GM23248 (cell line): Measurements from ENCODE around the gene CXCL5. TPM values are rescaled to one million over a fixed set of nuclear protein-coding genes. Genes with fewer than 3 reads are reported as not detected.

Experiments used
- DNase-seq: peaks from one replicate; pipeline ENCODE4 v3.0.0-alpha.2; 2015
- H2AFZ ChIP-seq: fragments of 200-600 bp; sonication (generic); 2 replicates; pipeline ENCODE4 v1.6.1; 2016; ENCODE audit warnings: antibody characterized with exemption
- H3F3A ChIP-seq: fragments of 200-600 bp; sonication (generic); 2 replicates; pipeline ENCODE4 v1.6.1; 2016; ENCODE audit warnings: mild to moderate bottlenecking, antibody characterized with exemption, mixed run types; ENCODE audit not compliant: insufficient read depth
- H3K27ac ChIP-seq: fragments of 200-600 bp; sonication (generic); 2 replicates; pipeline ENCODE4 v1.5.1; 2016; ENCODE audit warnings: mild to moderate bottlenecking
- H3K27me3 ChIP-seq: fragments of 200-600 bp; sonication (generic); replicated peaks from 2 replicates; pipeline ENCODE4 v1.6.1; 2016; ENCODE audit warnings: mild to moderate bottlenecking; ENCODE audit not compliant: insufficient read depth
- H3K36me3 ChIP-seq: fragments of 200-600 bp; sonication (generic); 2 replicates; pipeline ENCODE4 v1.6.1; 2016; ENCODE audit warnings: low read depth, mild to moderate bottlenecking
- H3K4me1 ChIP-seq: fragments of 200-600 bp; sonication (generic); 2 replicates; pipeline ENCODE4 v1.6.1; 2016; ENCODE audit warnings: mild to moderate bottlenecking; ENCODE audit not compliant: insufficient read depth
- H3K4me2 ChIP-seq: fragments of 200-600 bp; sonication (generic); one replicate; pipeline ENCODE4 v1.6.1; 2016; ENCODE audit warnings: mild to moderate bottlenecking; ENCODE audit not compliant: unreplicated experiment
- H3K4me3 ChIP-seq: fragments of 200-600 bp; sonication (generic); 2 replicates; pipeline ENCODE4 v1.5.1; 2016; ENCODE audit warnings: mild to moderate bottlenecking
- H3K79me2 ChIP-seq: fragments of 200-600 bp; sonication (generic); 2 replicates; pipeline ENCODE4 v1.6.1; 2016; ENCODE audit warnings: mild to moderate bottlenecking; ENCODE audit not compliant: insufficient read depth
- H3K9ac ChIP-seq: fragments of 200-600 bp; sonication (generic); 2 replicates; pipeline ENCODE4 v1.6.1; 2016; ENCODE audit warnings: mild to moderate bottlenecking
- H3K9me2 ChIP-seq: fragments of 200-600 bp; sonication (generic); 2 replicates; pipeline ENCODE4 v1.6.1; 2016; ENCODE audit warnings: mixed run types, mild to moderate bottlenecking, moderate library complexity; ENCODE audit not compliant: insufficient read depth
- H3K9me3 ChIP-seq: fragments of 200-600 bp; sonication (generic); one replicate; pipeline ENCODE4 v1.6.1; 2017; ENCODE audit warnings: low read depth
- H4K20me1 ChIP-seq: fragments of 200-600 bp; sonication (generic); 2 replicates; pipeline ENCODE4 v1.6.0; 2016; ENCODE audit not compliant: insufficient read depth
- EZH2 ChIP-seq: fragments of 200-600 bp; sonication (generic); IDR thresholded peaks from 2 replicates; pipeline ENCODE4 v1.6.1; 2018; ENCODE audit warnings: antibody characterized with exemption, mild to moderate bottlenecking; ENCODE audit not compliant: insufficient read depth, poor library complexity, severe bottlenecking
- EZH2phosphoT487 ChIP-seq: fragments of 200-600 bp; sonication (generic); IDR thresholded peaks from 2 replicates; pipeline ENCODE4 v1.6.1; 2018; ENCODE audit warnings: antibody characterized with exemption, moderate library complexity, mild to moderate bottlenecking, low read depth; ENCODE audit not compliant: insufficient read depth
- WGBS, 2 experiments: methylation state at CpG; one replicate each; pipeline ENCODE4 v1.1.6; 2015 to 2017; ENCODE audit warnings: low lambda C conversion rate in 2 of 2, low coverage in 1 of 2; ENCODE audit errors: missing lambda C conversion rate in 2 of 2; 5-methylcytosine and 5-hydroxymethylcytosine counted together
- in situ Hi-C: fragments of 300-500 bp; cut with MboI; formaldehyde crosslinking; loops from 2 replicates; pipeline ENCODE4 v1.15.0; 2020
- polyA plus RNA-seq: library from polyadenylated mRNA; unstranded; fragments of >200 nt; fragmentation: Nextera tagmentation; extraction: Ambion mirVana; gene quantifications from 2 replicates; pipeline ENCODE4 v1.2.1, GENCODE V29; 2016
- total RNA-seq: library from RNA; depleted of rRNA; stranded (reverse); fragments of >200 nt; shearing (Covaris generic); gene quantifications from 2 replicates; pipeline ENCODE4 v1.2.3, GENCODE V29; 2014

CXCL5 gene
- total and polyA plus RNA-seq, 2 experiments from 2014 or later: not detected

GRCh38 chr4:73976716-73977115 is 21.8 kb downstream of the CXCL5 start:
- in situ Hi-C loops: no loop called here
- 0 out of 2 replicates have a peak, but pooled peaks cover 8% of the 10 kb centered on the region for H3F3A ChIP-seq
- H3K79me2 ChIP-seq: no peaks in the 10 kb centered on the region
- no peak for DNase-seq
- H2AFZ ChIP-seq: no peak overlapping the region
- no peak overlapping the region for H3K4me3 ChIP-seq
- no peak overlapping the region for H3K27ac ChIP-seq
- H3K36me3 ChIP-seq: no peaks in the 10 kb centered on the region
- WGBS, 2 experiments: 71 to 79% methylated on average over 4 of the region's 4 CpGs
- TF ChIP-seq EZH2: no peak
- TF ChIP-seq EZH2phosphoT487: no peak
- no peaks in the 10 kb centered on the region for H3K27me3 ChIP-seq
- H3K4me1 ChIP-seq: peaks cover 30% of the 10 kb centered on the region
- H3K9ac ChIP-seq: no peak overlapping the region
- H3K9me2 ChIP-seq: no peaks in the 10 kb centered on the region; the same call in 1 of the 2 replicates
- H3K9me3 ChIP-seq: no peaks in the 10 kb centered on the region
- H4K20me1 ChIP-seq: no peaks in the 10 kb centered on the region
- no peak overlapping the region for H3K4me2 ChIP-seq

GRCh38 chr4:73976217-73976616 is 22.3 kb downstream of the CXCL5 start:
- Histone ChIP-seq H3K79me2 (no peaks in the 10 kb centered on the region), H2AFZ (no peak overlapping the region)
- DNase-seq: no peak

GRCh38 chr4:73974352-73974751 is 24.1 kb downstream of the CXCL5 start:
- Histone ChIP-seq H3K9me3 (no peaks in the 10 kb centered on the region), H3K27ac (no peak overlapping the region), H3K4me1 (peaks cover 27% of the 10 kb centered on the region), H3K79me2 (no peaks in the 10 kb centered on the region), H4K20me1 (no peaks in the 10 kb centered on the region), H3K27me3 (no peaks in the 10 kb centered on the region), H3K4me2 (no peak overlapping the region), H3K9ac (no peak overlapping the region), H2AFZ (no peak overlapping the region), H3F3A (0 out of 2 replicates have a peak, but pooled peaks cover 4% of the 10 kb centered on the region), H3K4me3 (no peak overlapping the region), H3K9me2 (no peaks in the 10 kb centered on the region; the same call in 1 of the 2 replicates), H3K36me3 (no peaks in the 10 kb centered on the region)
- in situ Hi-C loops: no loop called here
- TF ChIP-seq EZH2phosphoT487 (no peak), EZH2 (no peak)
- no peak for DNase-seq

More at GRCh38 chr4:73976217-73976616, 22.3 kb downstream of the CXCL5 start:
- Histone ChIP-seq H3K4me3 (no peak overlapping the region), H3K27ac (no peak overlapping the region), H3K4me2 (no peak overlapping the region), H3K4me1 (peaks cover 30% of the 10 kb centered on the region), H3K27me3 (no peaks in the 10 kb centered on the region), H3K9me3 (no peaks in the 10 kb centered on the region), H3K9me2 (no peaks in the 10 kb centered on the region; the same call in 1 of the 2 replicates), H3K9ac (no peak overlapping the region), H3F3A (0 out of 2 replicates have a peak, but pooled peaks cover 8% of the 10 kb centered on the region), H3K36me3 (no peaks in the 10 kb centered on the region), H4K20me1 (no peaks in the 10 kb centered on the region)
- in situ Hi-C loops: no loop called here
- TF ChIP-seq EZH2phosphoT487 (no peak), EZH2 (no peak)
- 96 to 100% methylated on average over 2 of the region's 2 CpGs for WGBS, 2 experiments

GRCh38 chr4:73970945-73971344 is 27.5 kb downstream of the CXCL5 start:
- no peaks in the 10 kb centered on the region for H3K79me2 ChIP-seq
- DNase-seq: no peak
- H3K9ac ChIP-seq: no peak overlapping the region
- in situ Hi-C loops: no loop called here
- no peaks in the 10 kb centered on the region for H4K20me1 ChIP-seq
- H3K4me2 ChIP-seq: no peak overlapping the region
- H3F3A ChIP-seq: no peaks in the 10 kb centered on the region
- no peak for TF ChIP-seq EZH2phosphoT487
- no peak for TF ChIP-seq EZH2
- no peak overlapping the region for H3K4me3 ChIP-seq
- no peaks in the 10 kb centered on the region for H3K4me1 ChIP-seq
- no peak overlapping the region for H3K27ac ChIP-seq
- no peaks in the 10 kb centered on the region for H3K27me3 ChIP-seq
- H2AFZ ChIP-seq: no peak overlapping the region
- H3K36me3 ChIP-seq: no peaks in the 10 kb centered on the region
- no peaks in the 10 kb centered on the region for H3K9me2 ChIP-seq
- no peaks in the 10 kb centered on the region for H3K9me3 ChIP-seq

GRCh38 chr4:73970011-73970410 is 28.5 kb downstream of the CXCL5 start:
- Histone ChIP-seq H2AFZ (no peak overlapping the region), H3K9me2 (no peaks in the 10 kb centered on the region), H3K4me3 (no peak overlapping the region), H3K36me3 (no peaks in the 10 kb centered on the region), H3K27me3 (no peaks in the 10 kb centered on the region), H3F3A (no peaks in the 10 kb centered on the region), H3K27ac (no peak overlapping the region), H3K4me1 (no peaks in the 10 kb centered on the region), H3K9me3 (no peaks in the 10 kb centered on the region), H3K9ac (no peak overlapping the region), H3K79me2 (no peaks in the 10 kb centered on the region), H4K20me1 (no peaks in the 10 kb centered on the region), H3K4me2 (no peak overlapping the region)
- in situ Hi-C loops: no loop called here
- TF ChIP-seq EZH2 (no peak), EZH2phosphoT487 (no peak)
- DNase-seq: no peak
- WGBS, 2 experiments: 89 to 96% methylated on average over 1 of the region's 1 CpG
